Sigmoid colon (tissue), 7 donors: ENCODE results near the gene GCC2. TPM values are rescaled to one million over a fixed set of nuclear protein-coding genes. Genes with fewer than 3 reads are reported as not detected.

Experiments
- DNase-seq: peaks from one replicate; pipeline ENCODE4 v3.0.0-alpha.2; 2019
- H3K27ac ChIP-seq, 4 donors: fragments of 200-600 bp; sonication (generic); one replicate each; pipeline ENCODE4 v1.5.1; 2016 to 2019; ENCODE audit warnings: mild to moderate bottlenecking in 1 of 4
- H3K27me3 ChIP-seq, 3 donors: fragments of 200-600 bp; sonication (generic); one replicate each; pipeline ENCODE4 v1.5.1; 2019; ENCODE audit warnings: mild to moderate bottlenecking in 1 of 3
- H3K36me3 ChIP-seq, 4 donors: fragments of 200-600 bp; sonication (generic); one replicate each; pipeline ENCODE4 v1.5.1; 2016 to 2019
- H3K4me1 ChIP-seq, 4 donors: fragments of 200-600 bp; sonication (generic); one replicate each; pipeline ENCODE4 v1.5.1; 2017 to 2019
- H3K4me3 ChIP-seq, 4 donors: fragments of 200-600 bp; sonication (generic); one replicate each; pipeline ENCODE4 v1.5.1; 2017 to 2019; ENCODE audit warnings: mild to moderate bottlenecking in 2 of 4, moderate library complexity in 1 of 4
- H3K9me3 ChIP-seq, 4 donors: fragments of 200-600 bp in 3 of 4; sonication (generic) in 3 of 4; one replicate each; pipeline versions ENCODE4 v1.5.1 to v1.6.1; 2013 to 2019
- EP300 ChIP-seq, 4 donors: sonication (generic); formaldehyde crosslinking; IDR thresholded peaks; one replicate each; pipeline ENCODE4 v1.6.1; 2017; ENCODE audit warnings: antibody characterized with exemption in 4 of 4
- POLR2A ChIP-seq, 2 donors: fragments of 450-650 bp; IDR thresholded peaks; one replicate each; pipeline ENCODE4 v1.6.1; 2016; ENCODE audit warnings: antibody characterized with exemption in 2 of 2, mild to moderate bottlenecking in 2 of 2, moderate library complexity in 2 of 2
- POLR2AphosphoS5 ChIP-seq, 4 donors: sonication (generic); formaldehyde crosslinking; IDR thresholded peaks; one replicate each; pipeline ENCODE4 v1.6.1; 2017; ENCODE audit warnings: antibody characterized with exemption in 4 of 4
- WGBS, 2 donors: extraction: QIAGEN DNeasy Blood & Tissue Kit; methylation state at CpG; one replicate each; pipeline ENCODE4 v1.1.7; 2013; 5-methylcytosine and 5-hydroxymethylcytosine counted together
- intact Hi-C: fragments of 100-400 bp; cut with DNase I; formaldehyde crosslinking; loops from one replicate; pipeline ENCODE4 v1.15.1; 2023
- polyA plus RNA-seq, 3 donors: library from polyadenylated mRNA; stranded (reverse); fragments of 200-250 nt; gene quantifications; one replicate each; pipeline ENCODE4 v1.2.3, GENCODE V29; 2013
- total RNA-seq, 4 donors: library from RNA; depleted of rRNA; stranded (reverse); fragments of >200 nt; gene quantifications; one replicate each; pipeline ENCODE4 v1.1.0, GENCODE V29; 2016
- TF ChIP-seq, protein P1 (sequence below), 4 experiments: fragments of 450-650 bp in 3 of 4; fragments of 200-600 bp in 1 of 4; IDR thresholded peaks; one replicate each; pipeline ENCODE4 v1.5.1; 2016 to 2019; ENCODE audit warnings: antibody characterized with exemption in 4 of 4, mild to moderate bottlenecking in 3 of 4, moderate library complexity in 2 of 4
- donor health status: healthy with polysubstance abuse.
- donor health status: Bipolar disorder and iron deficiency.
- donor health status: healthy.

Gene GCC2
- total and polyA plus RNA-seq, 7 donors: 18.0 to 47.1 (median 29.6) TPM

DNA sequence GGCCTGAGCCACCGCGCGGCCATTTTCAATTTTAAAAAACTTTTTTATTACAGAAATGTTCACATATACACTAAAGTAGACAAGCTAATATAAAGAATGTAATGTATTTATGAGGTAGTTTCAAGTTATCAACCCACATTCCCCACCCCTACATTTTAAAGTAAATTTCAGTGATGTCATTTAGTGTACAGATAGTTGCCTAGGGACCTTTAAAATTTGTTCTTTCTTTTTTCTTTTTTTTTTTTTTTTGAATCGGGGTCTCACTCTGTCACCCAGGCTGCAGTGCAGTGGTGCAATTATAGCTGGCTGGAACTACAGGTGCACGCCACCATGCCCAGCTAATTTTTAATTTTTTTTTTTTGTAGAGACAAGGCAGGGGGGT is 82.7 kb downstream of the GCC2 start:
- no peak for DNase-seq
- Histone ChIP-seq H3K4me1 (peaks cover 0 to 16% (median 11%) of the 10 kb centered on the region in 4 donors), H3K4me3 (no peak overlapping the region), H3K9me3 (no peaks in the 10 kb centered on the region), H3K27me3 (no peaks in the 10 kb centered on the region), H3K27ac (no peak overlapping the region), H3K36me3 (no peaks in the 10 kb centered on the region)
- 94% methylated on average over 5 of the region's 5 CpGs for WGBS, 2 donors
- TF ChIP-seq, protein P1, sequence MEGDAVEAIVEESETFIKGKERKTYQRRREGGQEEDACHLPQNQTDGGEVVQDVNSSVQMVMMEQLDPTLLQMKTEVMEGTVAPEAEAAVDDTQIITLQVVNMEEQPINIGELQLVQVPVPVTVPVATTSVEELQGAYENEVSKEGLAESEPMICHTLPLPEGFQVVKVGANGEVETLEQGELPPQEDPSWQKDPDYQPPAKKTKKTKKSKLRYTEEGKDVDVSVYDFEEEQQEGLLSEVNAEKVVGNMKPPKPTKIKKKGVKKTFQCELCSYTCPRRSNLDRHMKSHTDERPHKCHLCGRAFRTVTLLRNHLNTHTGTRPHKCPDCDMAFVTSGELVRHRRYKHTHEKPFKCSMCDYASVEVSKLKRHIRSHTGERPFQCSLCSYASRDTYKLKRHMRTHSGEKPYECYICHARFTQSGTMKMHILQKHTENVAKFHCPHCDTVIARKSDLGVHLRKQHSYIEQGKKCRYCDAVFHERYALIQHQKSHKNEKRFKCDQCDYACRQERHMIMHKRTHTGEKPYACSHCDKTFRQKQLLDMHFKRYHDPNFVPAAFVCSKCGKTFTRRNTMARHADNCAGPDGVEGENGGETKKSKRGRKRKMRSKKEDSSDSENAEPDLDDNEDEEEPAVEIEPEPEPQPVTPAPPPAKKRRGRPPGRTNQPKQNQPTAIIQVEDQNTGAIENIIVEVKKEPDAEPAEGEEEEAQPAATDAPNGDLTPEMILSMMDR (IDR thresholded peaks at IDR 0.05): no peak
- TF ChIP-seq EP300 (IDR thresholded peaks at IDR 0.05) (no peak), POLR2AphosphoS5 (IDR thresholded peaks at IDR 0.05) (no peak), POLR2A (IDR thresholded peaks at IDR 0.05) (no peak)
- intact Hi-C loops: no loop called here

GRCh38 chr2:108533832-108534583 is 85.0 kb downstream of the GCC2 start, which contains the start of gene LIMS1:
Gene LIMS1, plus strand, starts transcription at chr2:108534470. Its CDS starts 93 bp downstream, at chr2:108534563.
- intact Hi-C loops: no loop called here
- no peaks in the 10 kb centered on the region for H3K9me3 ChIP-seq
- WGBS, 2 donors: 1% methylated on average over 86 to 87 of the region's 87 CpGs

DNA sequence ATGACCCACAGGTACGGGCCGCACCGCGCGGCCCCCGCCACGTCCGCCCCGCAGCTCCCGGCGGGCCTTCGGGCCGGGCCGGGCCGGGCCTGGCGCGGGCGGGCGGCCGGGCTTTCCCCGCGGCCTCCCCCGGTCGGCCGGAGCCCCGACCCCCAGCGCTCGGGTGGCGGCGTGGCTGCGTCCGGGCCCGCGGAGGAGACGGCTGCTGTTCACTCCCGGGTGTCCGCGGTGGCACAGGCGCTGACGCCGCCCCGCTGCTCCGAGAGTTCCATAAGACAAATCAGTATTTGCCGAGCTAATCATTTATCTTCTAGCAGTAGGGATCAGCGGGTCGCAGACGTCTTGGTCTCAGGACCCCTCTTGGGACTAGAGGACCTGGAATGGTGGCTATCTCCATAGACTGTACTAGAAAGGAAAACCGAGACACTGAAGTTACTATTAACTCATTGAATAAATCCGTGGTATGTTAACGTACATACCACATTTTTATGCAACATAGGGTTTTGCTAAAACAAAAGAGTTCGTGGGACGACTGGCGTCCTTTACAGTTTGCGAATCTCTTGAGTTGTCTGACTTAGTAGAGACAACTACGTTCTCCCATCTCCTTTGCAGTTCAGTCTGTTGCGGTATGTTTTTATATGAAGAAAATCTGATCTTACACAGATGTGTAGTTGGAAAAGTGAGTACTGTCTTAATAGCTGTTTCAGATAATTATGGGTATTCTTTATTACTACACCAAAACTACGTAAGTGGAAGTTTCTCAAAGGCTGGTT is 85.8 kb downstream of the GCC2 start:
- Histone ChIP-seq H3K4me3 (peak overlapping the region; percentile 53 to 89 (median 76)), H3K4me1 (peaks cover 0 to 44% (median 35%) of the 10 kb centered on the region in 4 donors), H3K36me3 (no peaks in the 10 kb centered on the region), H3K27me3 (no peaks in the 10 kb centered on the region), H3K27ac (peak overlapping the region; percentile 93 to 99 (median 96)), H3K9me3 (no peaks in the 10 kb centered on the region)
- intact Hi-C loops: loop anchor here (5.0 kb wide), 2 partner anchors 48 to 87 kb away; partner anchors contain the start of gene GCC2
- TF ChIP-seq EP300 (IDR thresholded peaks at IDR 0.05) (no peak), POLR2AphosphoS5 (IDR thresholded peaks at IDR 0.05) (peak in 1 of 4 donors; percentile 15)
- TF ChIP-seq, protein P1 (IDR thresholded peaks at IDR 0.05): no peak
- WGBS, 2 donors: 1% methylated on average over 57 of the region's 57 CpGs
- DNase-seq: peak; percentile 75

More at GRCh38 chr2:108533832-108534583, 85.0 kb downstream of the GCC2 start, which contains the start of gene LIMS1:
- Histone ChIP-seq H3K4me1 (peaks cover 0 to 36% (median 31%) of the 10 kb centered on the region in 4 donors), H3K27ac (peak within 1 kb of the TSS; percentile 93 to 99 (median 96)), H3K4me3 (peak within 1 kb of the TSS; percentile 74 to 90 (median 83)), H3K27me3 (no peaks in the 10 kb centered on the region), H3K36me3 (no peaks in the 10 kb centered on the region)
- peak; percentile 96 for DNase-seq
- TF ChIP-seq POLR2AphosphoS5 (IDR thresholded peaks at IDR 0.05) (peak; percentile 91 to 97 (median 92)), POLR2A (IDR thresholded peaks at IDR 0.05) (peak; percentile 76 to 80)
- TF ChIP-seq, protein P1 (IDR thresholded peaks at IDR 0.05): no peak

- 10 to 33% methylated on average over 9 of the region's 9 CpGs for WGBS, 2 donors
- Histone ChIP-seq H3K4me1 (peaks cover 0 to 48% (median 36%) of the 10 kb centered on the region in 4 donors), H3K27me3 (no peaks in the 10 kb centered on the region), H3K27ac (peak overlapping the region; percentile 93 to 99 (median 96)), H3K9me3 (no peaks in the 10 kb centered on the region), H3K4me3 (peak overlapping the region; percentile 53 to 89 (median 76)), H3K36me3 (no peaks in the 10 kb centered on the region)
- DNase-seq: no peak
- TF ChIP-seq POLR2AphosphoS5 (IDR thresholded peaks at IDR 0.05) (no peak), EP300 (IDR thresholded peaks at IDR 0.05) (no peak), POLR2A (IDR thresholded peaks at IDR 0.05) (no peak)
- TF ChIP-seq, protein P1 (IDR thresholded peaks at IDR 0.05): no peak
- intact Hi-C loops: loop anchor here (5.0 kb wide), 2 partner anchors 47 to 88 kb away; partner anchors contain the start of gene GCC2
Measured at GRCh38 chr2:108535357-108535631, 86.3 kb downstream of the GCC2 start.
